ENCODE data around the gene PRDM15.

PRDM15 gene

GRCh38 chr21:41845310-41846032, 33.7 kb downstream of the PRDM15 start:
- H3K36me3 ChIP-seq (ENCODE audit: control insufficient read depth in 1 of 2, insufficient read depth in 2 of 2, low read length in 2 of 2), result peaks cover 2 to 5% of the 10 kb centered on the region in 2 experiments
- no peak overlapping the region for H2BK120ac ChIP-seq (ENCODE audit: insufficient read depth, low read length, poor library complexity)
- no peak overlapping the region for H4K8ac ChIP-seq (ENCODE audit: low read depth, low read length)
- no peak for DNase-seq
- H2AK5ac ChIP-seq (ENCODE audit: low read length), result no peak overlapping the region
- H2AFZ ChIP-seq (ENCODE audit: insufficient read depth, low read length, poor library complexity), result no peak overlapping the region
- no peak overlapping the region for H3K4me2 ChIP-seq (ENCODE audit: low read length)
- no peak overlapping the region for H3K18ac ChIP-seq (ENCODE audit: low read length)
- H3K79me2 ChIP-seq (ENCODE audit: control insufficient read depth, insufficient read depth, low read length, poor library complexity), result no peaks in the 10 kb centered on the region
- no peak overlapping the region for H4K91ac ChIP-seq (ENCODE audit: low read depth, low read length)
- H3K9me3 ChIP-seq (ENCODE audit: insufficient read depth, low read depth, low read length), result no peaks in the 10 kb centered on the region
- H2BK5ac ChIP-seq (ENCODE audit: low read depth, low read length, poor library complexity), result no peak overlapping the region
- H3K4me3 ChIP-seq (ENCODE audit: low read depth, low read length), result no peak overlapping the region
- H4K12ac ChIP-seq (ENCODE audit: low read depth, low read length), result no peak overlapping the region
- WGBS (ENCODE audit: extremely low coverage, insufficient coverage, insufficient read length), result no CpG with 5 or more reads among the region's 21 CpGs
- H3K4me1 ChIP-seq (ENCODE audit: control insufficient read depth in 1 of 2, insufficient read depth in 2 of 2, low read length in 2 of 2), result peaks cover 0 to 3% of the 10 kb centered on the region in 2 experiments
- no peak overlapping the region for H3K4ac ChIP-seq (ENCODE audit: low read depth, low read length)
- no peak overlapping the region for H3K14ac ChIP-seq (ENCODE audit: low read length)
- H3K9ac ChIP-seq (ENCODE audit: low read length), result no peak overlapping the region
- no peak overlapping the region for H3K27ac ChIP-seq (ENCODE audit: low read depth, low read length)
- H2BK12ac ChIP-seq (ENCODE audit: low read length), result no peak overlapping the region
- no peaks in the 10 kb centered on the region for H3K79me1 ChIP-seq (ENCODE audit: low read length)
- H3K23ac ChIP-seq (ENCODE audit: low read length), result no peak overlapping the region
- no peaks in the 10 kb centered on the region for H3K27me3 ChIP-seq (ENCODE audit: insufficient read depth, low read length)

- Histone ChIP-seq H3K4me3 (ENCODE audit: low read depth, low read length) (no peak overlapping the region), H4K8ac (ENCODE audit: low read depth, low read length) (no peak overlapping the region), H2BK120ac (ENCODE audit: insufficient read depth, low read length, poor library complexity) (no peak overlapping the region), H3K79me1 (ENCODE audit: low read length) (no peaks in the 10 kb centered on the region), H3K4me1 (ENCODE audit: control insufficient read depth in 1 of 2, insufficient read depth in 2 of 2, low read length in 2 of 2) (peaks cover 0 to 3% of the 10 kb centered on the region in 2 experiments), H3K4me2 (ENCODE audit: low read length) (no peak overlapping the region), H2BK5ac (ENCODE audit: low read depth, low read length, poor library complexity) (no peak overlapping the region), H2BK12ac (ENCODE audit: low read length) (no peak overlapping the region), H3K79me2 (ENCODE audit: control insufficient read depth, insufficient read depth, low read length, poor library complexity) (no peaks in the 10 kb centered on the region), H3K36me3 (ENCODE audit: control insufficient read depth in 1 of 2, insufficient read depth in 2 of 2, low read length in 2 of 2) (peaks cover 5 to 10% of the 10 kb centered on the region in 2 experiments), H4K12ac (ENCODE audit: low read depth, low read length) (no peak overlapping the region), H3K9ac (ENCODE audit: low read length) (peak overlapping the region; percentile 49), H4K91ac (ENCODE audit: low read depth, low read length) (no peak overlapping the region), H3K27me3 (ENCODE audit: insufficient read depth, low read length) (no peaks in the 10 kb centered on the region), H2AFZ (ENCODE audit: insufficient read depth, low read length, poor library complexity) (no peak overlapping the region), H3K9me3 (ENCODE audit: insufficient read depth, low read depth, low read length) (peaks cover 2% of the 10 kb centered on the region), H3K18ac (ENCODE audit: low read length) (no peak overlapping the region), H3K4ac (ENCODE audit: low read depth, low read length) (no peak overlapping the region), H3K23ac (ENCODE audit: low read length) (no peak overlapping the region), H3K27ac (ENCODE audit: low read depth, low read length) (no peak overlapping the region), H3K14ac (ENCODE audit: low read length) (no peak overlapping the region), H2AK5ac (ENCODE audit: low read length) (no peak overlapping the region)
- DNase-seq, result no peak
- no CpG with 5 or more reads among the region's 2 CpGs for WGBS (ENCODE audit: extremely low coverage, insufficient coverage, insufficient read length)
Measured at GRCh38 chr21:41843584-41843983, 35.6 kb downstream of the PRDM15 start.

DNA sequence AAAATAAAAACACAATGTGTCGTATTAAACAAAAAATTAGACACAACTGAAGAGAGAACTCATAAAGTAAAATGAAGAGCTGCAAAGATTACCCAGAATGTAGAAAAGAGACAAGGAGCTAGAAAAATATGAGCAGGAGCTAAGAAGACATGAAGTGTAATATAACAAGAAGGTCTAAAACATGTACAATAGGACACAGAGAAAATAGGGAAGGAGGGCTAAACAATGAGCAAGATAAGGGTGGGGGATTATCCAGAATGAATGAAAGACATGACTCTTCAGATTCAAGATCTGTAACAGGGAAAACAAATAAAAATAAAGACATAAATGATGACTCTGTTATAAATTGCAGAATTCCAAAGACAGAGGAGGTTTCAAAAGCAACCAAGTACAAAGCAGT, 38.3 kb downstream of the PRDM15 start:
- Histone ChIP-seq H3K4me1 (ENCODE audit: control insufficient read depth in 1 of 2, insufficient read depth in 2 of 2, low read length in 2 of 2) (no peaks in the 10 kb centered on the region), H2BK12ac (ENCODE audit: low read length) (no peak overlapping the region), H2BK5ac (ENCODE audit: low read depth, low read length, poor library complexity) (no peak overlapping the region), H3K27ac (ENCODE audit: low read depth, low read length) (no peak overlapping the region), H2AK5ac (ENCODE audit: low read length) (no peak overlapping the region), H3K79me1 (ENCODE audit: low read length) (no peaks in the 10 kb centered on the region), H3K36me3 (ENCODE audit: control insufficient read depth in 1 of 2, insufficient read depth in 2 of 2, low read length in 2 of 2) (peaks cover 10 to 22% of the 10 kb centered on the region in 2 experiments), H3K23ac (ENCODE audit: low read length) (no peak overlapping the region), H3K14ac (ENCODE audit: low read length) (no peak overlapping the region), H3K4me3 (ENCODE audit: low read depth, low read length) (no peak overlapping the region), H3K79me2 (ENCODE audit: control insufficient read depth, insufficient read depth, low read length, poor library complexity) (no peaks in the 10 kb centered on the region), H2BK120ac (ENCODE audit: insufficient read depth, low read length, poor library complexity) (no peak overlapping the region), H4K91ac (ENCODE audit: low read depth, low read length) (no peak overlapping the region), H4K12ac (ENCODE audit: low read depth, low read length) (no peak overlapping the region), H2AFZ (ENCODE audit: insufficient read depth, low read length, poor library complexity) (no peak overlapping the region), H3K18ac (ENCODE audit: low read length) (no peak overlapping the region), H4K8ac (ENCODE audit: low read depth, low read length) (no peak overlapping the region), H3K9ac (ENCODE audit: low read length) (no peak overlapping the region), H3K27me3 (ENCODE audit: insufficient read depth, low read length) (no peaks in the 10 kb centered on the region), H3K9me3 (ENCODE audit: insufficient read depth, low read depth, low read length) (peaks cover 2% of the 10 kb centered on the region), H3K4ac (ENCODE audit: low read depth, low read length) (no peak overlapping the region), H3K4me2 (ENCODE audit: low read length) (no peak overlapping the region)
- no CpG with 5 or more reads among the region's 1 CpG for WGBS (ENCODE audit: extremely low coverage, insufficient coverage, insufficient read length)
- no peak for DNase-seq

GRCh38 chr21:41839387-41840000, 39.6 kb downstream of the PRDM15 start:
- peaks cover 2% of the 10 kb centered on the region for H3K9me3 ChIP-seq (ENCODE audit: insufficient read depth, low read depth, low read length)
- no peaks in the 10 kb centered on the region for H3K79me2 ChIP-seq (ENCODE audit: control insufficient read depth, insufficient read depth, low read length, poor library complexity)
- H2BK5ac ChIP-seq (ENCODE audit: low read depth, low read length, poor library complexity), result no peak overlapping the region
- H3K4me3 ChIP-seq (ENCODE audit: low read depth, low read length), result no peak overlapping the region
- no peaks in the 10 kb centered on the region for H3K27me3 ChIP-seq (ENCODE audit: insufficient read depth, low read length)
- H3K27ac ChIP-seq (ENCODE audit: low read depth, low read length), result no peak overlapping the region
- no peak overlapping the region for H3K4me2 ChIP-seq (ENCODE audit: low read length)
- H3K9ac ChIP-seq (ENCODE audit: low read length), result no peak overlapping the region
- no peaks in the 10 kb centered on the region for H3K79me1 ChIP-seq (ENCODE audit: low read length)
- no peak overlapping the region for H3K4ac ChIP-seq (ENCODE audit: low read depth, low read length)
- DNase-seq, result no peak
- H2BK12ac ChIP-seq (ENCODE audit: low read length), result no peak overlapping the region
- no CpG with 5 or more reads among the region's 21 CpGs for WGBS (ENCODE audit: extremely low coverage, insufficient coverage, insufficient read length)
- no peak overlapping the region for H3K14ac ChIP-seq (ENCODE audit: low read length)
- H2AFZ ChIP-seq (ENCODE audit: insufficient read depth, low read length, poor library complexity), result no peak overlapping the region
- H4K12ac ChIP-seq (ENCODE audit: low read depth, low read length), result no peak overlapping the region
- H4K91ac ChIP-seq (ENCODE audit: low read depth, low read length), result no peak overlapping the region
- H2BK120ac ChIP-seq (ENCODE audit: insufficient read depth, low read length, poor library complexity), result no peak overlapping the region
- no peak overlapping the region for H2AK5ac ChIP-seq (ENCODE audit: low read length)
- peaks cover 22 to 32% of the 10 kb centered on the region in 2 experiments for H3K36me3 ChIP-seq (ENCODE audit: control insufficient read depth in 1 of 2, insufficient read depth in 2 of 2, low read length in 2 of 2)
- H3K4me1 ChIP-seq (ENCODE audit: control insufficient read depth in 1 of 2, insufficient read depth in 2 of 2, low read length in 2 of 2), result no peaks in the 10 kb centered on the region
- no peak overlapping the region for H3K23ac ChIP-seq (ENCODE audit: low read length)
- H3K18ac ChIP-seq (ENCODE audit: low read length), result no peak overlapping the region
- H4K8ac ChIP-seq (ENCODE audit: low read depth, low read length), result no peak overlapping the region
